H1 (cell line): ENCODE data around the gene MEA1.

Source experiments
- NRF1 ChIP-seq: IDR thresholded peaks from 2 replicates; pipeline ENCODE4 v1.6.1; 2011; ENCODE audit warnings: mild to moderate bottlenecking, low read depth, low read length, improper control_type of control experiment
- SIN3A ChIP-seq, 2 experiments: IDR thresholded peaks in 1 of 2; conservative IDR thresholded peaks in 1 of 2; 2 replicates each; pipeline ENCODE4 v1.6.1; 2011 to 2012; ENCODE audit warnings: low read length in 2 of 2, improper control_type of control experiment in 1 of 2, low read depth in 1 of 2, mild to moderate bottlenecking in 1 of 2
- SRF ChIP-seq: IDR thresholded peaks from 2 replicates; pipeline ENCODE4 v1.6.1; 2011; ENCODE audit warnings: mild to moderate bottlenecking, low read depth, low read length, moderate library complexity
- TBP ChIP-seq: IDR thresholded peaks from 2 replicates; pipeline ENCODE4 v1.6.1; 2011; ENCODE audit warnings: low read depth, low read length, improper control_type of control experiment
- TF ChIP-seq, protein P1 (sequence below), 3 experiments: IDR thresholded peaks; 1 replicate in 2 of 3; 2 replicates in 1 of 3; pipeline versions ENCODE4 v1.5.1 to v1.6.1; 2011; ENCODE audit warnings: low read length in 3 of 3, mild to moderate bottlenecking in 3 of 3, inconsistent platforms in 2 of 3, low read depth in 1 of 3, moderate library complexity in 1 of 3; ENCODE audit not compliant: insufficient read depth in 1 of 3; ENCODE audit errors: control extremely low read depth in 1 of 3
- TF ChIP-seq, protein P2 (sequence below): IDR thresholded peaks from 2 replicates; pipeline ENCODE4 v1.6.1; 2011; ENCODE audit warnings: low read depth, mild to moderate bottlenecking, low read length; ENCODE audit not compliant: insufficient read depth

DNA sequence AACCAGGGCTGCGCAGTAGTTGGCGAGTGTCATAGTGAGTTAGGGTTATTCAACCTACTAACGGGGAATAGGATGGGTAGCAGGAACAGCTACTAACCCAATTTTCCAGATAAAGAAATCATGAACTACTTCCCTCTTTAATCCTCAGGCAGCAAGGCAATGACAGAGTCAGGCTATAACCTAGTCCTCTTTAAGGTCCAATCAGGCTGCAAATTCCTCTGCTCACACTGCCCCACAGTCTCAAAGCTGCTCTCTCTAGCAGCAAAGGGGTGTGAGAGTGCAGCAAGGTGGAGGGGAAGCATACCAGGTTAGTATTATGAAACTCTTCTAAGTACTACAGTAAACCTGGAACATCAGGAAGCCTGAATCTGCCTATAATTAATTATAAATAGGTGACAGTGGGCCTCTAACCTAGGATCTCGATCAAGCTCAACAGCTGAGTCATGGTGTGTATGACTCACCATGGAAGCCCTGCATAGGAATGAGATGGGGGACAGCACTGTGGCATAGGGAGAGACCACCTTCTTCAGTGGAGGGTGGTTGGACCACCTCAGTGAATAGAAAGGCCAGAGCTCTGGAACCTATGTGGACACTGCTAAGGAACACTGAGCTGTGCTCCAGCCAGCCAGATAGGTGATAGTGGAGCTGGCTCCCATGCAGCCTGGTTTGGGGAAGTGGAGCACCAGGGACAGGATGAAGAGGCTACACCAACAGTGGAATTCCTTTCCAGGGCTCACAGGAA lies 42.7 kb downstream of the MEA1 start:
- no peak for TF ChIP-seq SIN3A (conservative IDR thresholded peaks at IDR 0.05 in 1 of 2, IDR thresholded peaks at IDR 0.05 in 1 of 2; ENCODE audit: low read depth in 1 of 2, low read length in 2 of 2)
- TF ChIP-seq, protein P1, sequence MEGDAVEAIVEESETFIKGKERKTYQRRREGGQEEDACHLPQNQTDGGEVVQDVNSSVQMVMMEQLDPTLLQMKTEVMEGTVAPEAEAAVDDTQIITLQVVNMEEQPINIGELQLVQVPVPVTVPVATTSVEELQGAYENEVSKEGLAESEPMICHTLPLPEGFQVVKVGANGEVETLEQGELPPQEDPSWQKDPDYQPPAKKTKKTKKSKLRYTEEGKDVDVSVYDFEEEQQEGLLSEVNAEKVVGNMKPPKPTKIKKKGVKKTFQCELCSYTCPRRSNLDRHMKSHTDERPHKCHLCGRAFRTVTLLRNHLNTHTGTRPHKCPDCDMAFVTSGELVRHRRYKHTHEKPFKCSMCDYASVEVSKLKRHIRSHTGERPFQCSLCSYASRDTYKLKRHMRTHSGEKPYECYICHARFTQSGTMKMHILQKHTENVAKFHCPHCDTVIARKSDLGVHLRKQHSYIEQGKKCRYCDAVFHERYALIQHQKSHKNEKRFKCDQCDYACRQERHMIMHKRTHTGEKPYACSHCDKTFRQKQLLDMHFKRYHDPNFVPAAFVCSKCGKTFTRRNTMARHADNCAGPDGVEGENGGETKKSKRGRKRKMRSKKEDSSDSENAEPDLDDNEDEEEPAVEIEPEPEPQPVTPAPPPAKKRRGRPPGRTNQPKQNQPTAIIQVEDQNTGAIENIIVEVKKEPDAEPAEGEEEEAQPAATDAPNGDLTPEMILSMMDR (IDR thresholded peaks at IDR 0.05; ENCODE audit: control extremely low read depth in 1 of 3, insufficient read depth in 1 of 3, low read depth in 1 of 3, low read length in 3 of 3) = no peak
- TF ChIP-seq SRF = no peak
- TF ChIP-seq, protein P2, sequence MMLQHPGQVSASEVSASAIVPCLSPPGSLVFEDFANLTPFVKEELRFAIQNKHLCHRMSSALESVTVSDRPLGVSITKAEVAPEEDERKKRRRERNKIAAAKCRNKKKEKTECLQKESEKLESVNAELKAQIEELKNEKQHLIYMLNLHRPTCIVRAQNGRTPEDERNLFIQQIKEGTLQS = no peak
- TF ChIP-seq NRF1 = no peak
- no peak for TF ChIP-seq TBP
